Peyer's patch (tissue), 4 donors: ENCODE measurements around the gene SLC25A27.

Source experiments
- POLR2A ChIP-seq, 2 donors: fragments of 450-650 bp; IDR thresholded peaks; one replicate each; pipeline ENCODE4 v1.5.1; 2017; ENCODE audit warnings: antibody characterized with exemption in 2 of 2, mild to moderate bottlenecking in 2 of 2, moderate library complexity in 2 of 2
- TF ChIP-seq, protein P1 (sequence below), 6 experiments: fragments of 450-650 bp in 4 of 6; fragments of 200-600 bp in 2 of 6; sonication (generic) in 1 of 6; IDR thresholded peaks; one replicate each; pipeline ENCODE4 v1.5.1; 2017 to 2019; ENCODE audit warnings: antibody characterized with exemption in 6 of 6, mild to moderate bottlenecking in 3 of 6, moderate library complexity in 1 of 6

DNA sequence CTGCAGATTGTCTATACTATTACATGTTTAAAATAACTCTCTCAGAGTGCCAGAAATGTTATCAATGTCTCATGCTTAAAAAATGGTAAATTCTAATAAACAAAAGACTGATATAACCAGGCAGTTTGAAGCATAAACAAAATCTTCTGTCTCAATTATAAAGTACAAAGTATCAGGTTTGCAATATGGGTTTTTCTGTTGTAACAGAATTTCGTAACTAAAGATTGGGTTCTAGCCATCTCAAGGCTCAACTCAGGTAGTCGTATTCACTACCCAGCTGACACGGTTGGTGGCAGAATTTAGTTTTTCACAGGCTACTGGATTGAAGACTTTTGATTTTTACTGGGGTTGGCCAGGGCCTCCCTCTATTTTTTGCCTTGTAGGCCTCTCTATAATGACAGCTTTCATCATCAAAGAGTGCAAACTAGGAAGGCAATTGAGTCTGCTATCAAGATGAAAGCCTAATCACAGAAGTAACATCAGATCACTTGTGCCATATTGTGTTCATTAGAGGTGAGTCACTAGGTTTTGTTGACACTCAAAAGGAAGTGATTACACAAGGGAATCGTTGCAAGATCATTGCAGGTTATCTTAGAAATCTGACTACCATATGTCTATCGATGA, 3.8 kb upstream of the SLC25A27 start:
- TF ChIP-seq, protein P1, sequence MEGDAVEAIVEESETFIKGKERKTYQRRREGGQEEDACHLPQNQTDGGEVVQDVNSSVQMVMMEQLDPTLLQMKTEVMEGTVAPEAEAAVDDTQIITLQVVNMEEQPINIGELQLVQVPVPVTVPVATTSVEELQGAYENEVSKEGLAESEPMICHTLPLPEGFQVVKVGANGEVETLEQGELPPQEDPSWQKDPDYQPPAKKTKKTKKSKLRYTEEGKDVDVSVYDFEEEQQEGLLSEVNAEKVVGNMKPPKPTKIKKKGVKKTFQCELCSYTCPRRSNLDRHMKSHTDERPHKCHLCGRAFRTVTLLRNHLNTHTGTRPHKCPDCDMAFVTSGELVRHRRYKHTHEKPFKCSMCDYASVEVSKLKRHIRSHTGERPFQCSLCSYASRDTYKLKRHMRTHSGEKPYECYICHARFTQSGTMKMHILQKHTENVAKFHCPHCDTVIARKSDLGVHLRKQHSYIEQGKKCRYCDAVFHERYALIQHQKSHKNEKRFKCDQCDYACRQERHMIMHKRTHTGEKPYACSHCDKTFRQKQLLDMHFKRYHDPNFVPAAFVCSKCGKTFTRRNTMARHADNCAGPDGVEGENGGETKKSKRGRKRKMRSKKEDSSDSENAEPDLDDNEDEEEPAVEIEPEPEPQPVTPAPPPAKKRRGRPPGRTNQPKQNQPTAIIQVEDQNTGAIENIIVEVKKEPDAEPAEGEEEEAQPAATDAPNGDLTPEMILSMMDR (IDR thresholded peaks at IDR 0.05): no peak
- no peak for TF ChIP-seq POLR2A (IDR thresholded peaks at IDR 0.05)
